ENCODE data around the gene ERO1B. TPM values are rescaled to one million over a fixed set of nuclear protein-coding genes. Genes with fewer than 3 reads are reported as not detected.

Gene ERO1B
- total RNA-seq, 1 experiment from 2014 or later = 5.4 TPM

DNA sequence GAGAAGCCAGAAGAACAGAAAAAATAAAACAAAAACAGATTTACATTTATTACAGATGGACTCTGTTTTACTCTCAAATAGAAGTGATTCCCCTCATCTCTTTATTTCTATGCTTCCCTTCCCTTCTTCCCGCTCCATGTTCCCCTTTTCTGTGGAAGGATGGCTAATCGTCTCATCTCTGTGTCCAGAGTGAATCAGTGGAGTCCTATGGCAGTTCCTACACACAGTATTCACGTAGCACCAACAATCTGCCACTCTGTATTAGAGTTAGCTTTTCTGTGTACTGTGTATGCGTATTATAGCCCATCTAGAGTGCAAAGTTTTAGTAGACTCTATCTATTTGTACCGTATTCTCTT lies 6.8 kb upstream of the ERO1B start:
- Histone ChIP-seq H3K27me3 (ENCODE audit: insufficient read depth, low read length) (no peaks in the 10 kb centered on the region), H3K79me2 (ENCODE audit: insufficient read depth, low read length) (no peaks in the 10 kb centered on the region), H3K27ac (ENCODE audit: low read depth, low read length) (no peak overlapping the region), H3K9ac (ENCODE audit: low read length) (no peak overlapping the region), H3K9me3 (ENCODE audit: control insufficient read depth in 1 of 2, insufficient read depth in 1 of 2, low read depth in 1 of 2, low read length in 2 of 2) (no peaks in the 10 kb centered on the region), H3K4me1 (ENCODE audit: control insufficient read depth in 1 of 2, insufficient read depth in 2 of 2, low read length in 2 of 2) (no peaks in the 10 kb centered on the region), H3K4me2 (ENCODE audit: low read length) (no peak overlapping the region), H3K4me3 (replicated peaks in 1 of 2; ENCODE audit: low read depth in 1 of 2, low read length in 2 of 2) (no peak overlapping the region), H2AFZ (ENCODE audit: low read depth, low read length, poor library complexity, severe bottlenecking) (no peak overlapping the region), H3K9me2 (ENCODE audit: insufficient read depth) (no peaks in the 10 kb centered on the region), H4K20me1 (ENCODE audit: insufficient read depth) (no peaks in the 10 kb centered on the region), H3K36me3 (ENCODE audit: control insufficient read depth in 1 of 2, insufficient read depth in 2 of 2, low read length in 2 of 2) (no peaks in the 10 kb centered on the region)
- intact Hi-C loops (cut with micrococcal nuclease) = loop anchor here (10.0 kb wide), 1 partner anchor 144 kb away; the partner anchor contains the start of gene GPR137B
- ATAC-seq = no peak
- RAD21 ChIA-PET (ENCODE audit: low non-redundant PET in 1 of 2, low total read pairs in 2 of 2, uncharacterized antibody in 2 of 2, unreplicated experiment in 2 of 2) = no interaction called here
- TF ChIP-seq YY1 (IDR thresholded peaks at IDR 0.05; ENCODE audit: extremely low read depth, insufficient replicate concordance, low read depth, low read length) = no peak
- no peak for TF ChIP-seq EZH2phosphoT487 (IDR thresholded peaks at IDR 0.05; ENCODE audit: borderline replicate concordance)
- TF ChIP-seq POLR2A (IDR thresholded peaks at IDR 0.05; ENCODE audit: borderline replicate concordance, extremely low read depth, insufficient read depth, insufficient read length) = no peak
- no peak for TF ChIP-seq ELF1 (IDR thresholded peaks at IDR 0.05; ENCODE audit: borderline replicate concordance, low read depth)
- TF ChIP-seq SIN3A (IDR thresholded peaks at IDR 0.05; ENCODE audit: low read depth) = no peak
- TF ChIP-seq TCF7L2 (IDR thresholded peaks at IDR 0.05; ENCODE audit: borderline replicate concordance, extremely low read depth, insufficient read depth, insufficient read length) = no peak
- TF ChIP-seq, protein P1, sequence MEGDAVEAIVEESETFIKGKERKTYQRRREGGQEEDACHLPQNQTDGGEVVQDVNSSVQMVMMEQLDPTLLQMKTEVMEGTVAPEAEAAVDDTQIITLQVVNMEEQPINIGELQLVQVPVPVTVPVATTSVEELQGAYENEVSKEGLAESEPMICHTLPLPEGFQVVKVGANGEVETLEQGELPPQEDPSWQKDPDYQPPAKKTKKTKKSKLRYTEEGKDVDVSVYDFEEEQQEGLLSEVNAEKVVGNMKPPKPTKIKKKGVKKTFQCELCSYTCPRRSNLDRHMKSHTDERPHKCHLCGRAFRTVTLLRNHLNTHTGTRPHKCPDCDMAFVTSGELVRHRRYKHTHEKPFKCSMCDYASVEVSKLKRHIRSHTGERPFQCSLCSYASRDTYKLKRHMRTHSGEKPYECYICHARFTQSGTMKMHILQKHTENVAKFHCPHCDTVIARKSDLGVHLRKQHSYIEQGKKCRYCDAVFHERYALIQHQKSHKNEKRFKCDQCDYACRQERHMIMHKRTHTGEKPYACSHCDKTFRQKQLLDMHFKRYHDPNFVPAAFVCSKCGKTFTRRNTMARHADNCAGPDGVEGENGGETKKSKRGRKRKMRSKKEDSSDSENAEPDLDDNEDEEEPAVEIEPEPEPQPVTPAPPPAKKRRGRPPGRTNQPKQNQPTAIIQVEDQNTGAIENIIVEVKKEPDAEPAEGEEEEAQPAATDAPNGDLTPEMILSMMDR (IDR thresholded peaks at IDR 0.05 in 2 of 3, conservative IDR thresholded peaks at IDR 0.05 in 1 of 3; ENCODE audit: borderline replicate concordance in 1 of 3, insufficient read depth in 1 of 3, low read depth in 2 of 3, low read length in 2 of 3) = no peak
- no peak for TF ChIP-seq SP1 (IDR thresholded peaks at IDR 0.05; ENCODE audit: low read depth)
- TF ChIP-seq, protein P2, sequence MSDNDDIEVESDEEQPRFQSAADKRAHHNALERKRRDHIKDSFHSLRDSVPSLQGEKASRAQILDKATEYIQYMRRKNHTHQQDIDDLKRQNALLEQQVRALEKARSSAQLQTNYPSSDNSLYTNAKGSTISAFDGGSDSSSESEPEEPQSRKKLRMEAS (IDR thresholded peaks at IDR 0.05) = no peak
- TF ChIP-seq ZFX (IDR thresholded peaks at IDR 0.05) = no peak
- no peak for TF ChIP-seq SRF (IDR thresholded peaks at IDR 0.05; ENCODE audit: low read depth)
- no peak for TF ChIP-seq CEBPB (IDR thresholded peaks at IDR 0.05; ENCODE audit: low read depth)
- TF ChIP-seq JUND (IDR thresholded peaks at IDR 0.05) = no peak
- TF ChIP-seq, protein P3, sequence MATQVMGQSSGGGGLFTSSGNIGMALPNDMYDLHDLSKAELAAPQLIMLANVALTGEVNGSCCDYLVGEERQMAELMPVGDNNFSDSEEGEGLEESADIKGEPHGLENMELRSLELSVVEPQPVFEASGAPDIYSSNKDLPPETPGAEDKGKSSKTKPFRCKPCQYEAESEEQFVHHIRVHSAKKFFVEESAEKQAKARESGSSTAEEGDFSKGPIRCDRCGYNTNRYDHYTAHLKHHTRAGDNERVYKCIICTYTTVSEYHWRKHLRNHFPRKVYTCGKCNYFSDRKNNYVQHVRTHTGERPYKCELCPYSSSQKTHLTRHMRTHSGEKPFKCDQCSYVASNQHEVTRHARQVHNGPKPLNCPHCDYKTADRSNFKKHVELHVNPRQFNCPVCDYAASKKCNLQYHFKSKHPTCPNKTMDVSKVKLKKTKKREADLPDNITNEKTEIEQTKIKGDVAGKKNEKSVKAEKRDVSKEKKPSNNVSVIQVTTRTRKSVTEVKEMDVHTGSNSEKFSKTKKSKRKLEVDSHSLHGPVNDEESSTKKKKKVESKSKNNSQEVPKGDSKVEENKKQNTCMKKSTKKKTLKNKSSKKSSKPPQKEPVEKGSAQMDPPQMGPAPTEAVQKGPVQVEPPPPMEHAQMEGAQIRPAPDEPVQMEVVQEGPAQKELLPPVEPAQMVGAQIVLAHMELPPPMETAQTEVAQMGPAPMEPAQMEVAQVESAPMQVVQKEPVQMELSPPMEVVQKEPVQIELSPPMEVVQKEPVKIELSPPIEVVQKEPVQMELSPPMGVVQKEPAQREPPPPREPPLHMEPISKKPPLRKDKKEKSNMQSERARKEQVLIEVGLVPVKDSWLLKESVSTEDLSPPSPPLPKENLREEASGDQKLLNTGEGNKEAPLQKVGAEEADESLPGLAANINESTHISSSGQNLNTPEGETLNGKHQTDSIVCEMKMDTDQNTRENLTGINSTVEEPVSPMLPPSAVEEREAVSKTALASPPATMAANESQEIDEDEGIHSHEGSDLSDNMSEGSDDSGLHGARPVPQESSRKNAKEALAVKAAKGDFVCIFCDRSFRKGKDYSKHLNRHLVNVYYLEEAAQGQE (IDR thresholded peaks at IDR 0.05; ENCODE audit: low read depth) = no peak
- TF ChIP-seq, protein P4, sequence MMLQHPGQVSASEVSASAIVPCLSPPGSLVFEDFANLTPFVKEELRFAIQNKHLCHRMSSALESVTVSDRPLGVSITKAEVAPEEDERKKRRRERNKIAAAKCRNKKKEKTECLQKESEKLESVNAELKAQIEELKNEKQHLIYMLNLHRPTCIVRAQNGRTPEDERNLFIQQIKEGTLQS (IDR thresholded peaks at IDR 0.05) = no peak
- TF ChIP-seq FOSL1 (IDR thresholded peaks at IDR 0.05; ENCODE audit: low read depth) = no peak
- CTCF ChIA-PET = no interaction called here
- no TSS peak for BruUV-seq (replicated peaks)
- POLR2A ChIA-PET = no interaction called here
- DNase-seq (ENCODE audit: low read depth, low spot score) = no peak
